Measurements from ENCODE around the gene SH2D4B.

Gene SH2D4B

DNA sequence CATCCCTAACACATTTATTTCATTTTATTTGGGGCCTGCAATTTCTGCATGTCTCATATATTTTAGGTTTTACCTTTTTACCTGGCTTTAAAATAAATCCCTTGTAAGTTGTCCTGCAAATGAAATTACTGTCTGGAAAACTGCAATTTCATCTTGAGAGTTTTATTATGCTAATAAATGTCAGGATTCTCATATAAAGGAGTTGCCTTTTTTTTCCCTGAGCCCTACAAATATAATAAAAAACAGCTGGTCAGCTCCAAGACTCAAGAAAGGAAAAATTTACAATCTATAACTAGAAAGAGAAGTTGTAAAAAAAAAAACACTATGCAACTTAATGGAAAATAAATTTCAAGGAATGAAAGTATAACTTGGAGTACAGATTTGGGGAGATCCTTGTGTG, 108.7 kb downstream of the SH2D4B start:
- H3K27ac Mint-ChIP-seq = peak overlapping the region; percentile 63 to 89 (median 68)
- peaks cover 2% of the 10 kb centered on the region for H3K9me3 Mint-ChIP-seq
- TF ChIP-seq, protein P1, sequence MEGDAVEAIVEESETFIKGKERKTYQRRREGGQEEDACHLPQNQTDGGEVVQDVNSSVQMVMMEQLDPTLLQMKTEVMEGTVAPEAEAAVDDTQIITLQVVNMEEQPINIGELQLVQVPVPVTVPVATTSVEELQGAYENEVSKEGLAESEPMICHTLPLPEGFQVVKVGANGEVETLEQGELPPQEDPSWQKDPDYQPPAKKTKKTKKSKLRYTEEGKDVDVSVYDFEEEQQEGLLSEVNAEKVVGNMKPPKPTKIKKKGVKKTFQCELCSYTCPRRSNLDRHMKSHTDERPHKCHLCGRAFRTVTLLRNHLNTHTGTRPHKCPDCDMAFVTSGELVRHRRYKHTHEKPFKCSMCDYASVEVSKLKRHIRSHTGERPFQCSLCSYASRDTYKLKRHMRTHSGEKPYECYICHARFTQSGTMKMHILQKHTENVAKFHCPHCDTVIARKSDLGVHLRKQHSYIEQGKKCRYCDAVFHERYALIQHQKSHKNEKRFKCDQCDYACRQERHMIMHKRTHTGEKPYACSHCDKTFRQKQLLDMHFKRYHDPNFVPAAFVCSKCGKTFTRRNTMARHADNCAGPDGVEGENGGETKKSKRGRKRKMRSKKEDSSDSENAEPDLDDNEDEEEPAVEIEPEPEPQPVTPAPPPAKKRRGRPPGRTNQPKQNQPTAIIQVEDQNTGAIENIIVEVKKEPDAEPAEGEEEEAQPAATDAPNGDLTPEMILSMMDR (IDR thresholded peaks at IDR 0.05; ENCODE audit: unreplicated experiment in 3 of 3) = no peak
- H3K4me3 Mint-ChIP-seq = no peak overlapping the region
- peaks cover 10% of the 10 kb centered on the region for H3K4me1 Mint-ChIP-seq
- H3K36me3 Mint-ChIP-seq (ENCODE audit: low read depth) = no peaks in the 10 kb centered on the region
- H3K27me3 Mint-ChIP-seq (ENCODE audit: low read depth) = peaks cover 3% of the 10 kb centered on the region

DNA sequence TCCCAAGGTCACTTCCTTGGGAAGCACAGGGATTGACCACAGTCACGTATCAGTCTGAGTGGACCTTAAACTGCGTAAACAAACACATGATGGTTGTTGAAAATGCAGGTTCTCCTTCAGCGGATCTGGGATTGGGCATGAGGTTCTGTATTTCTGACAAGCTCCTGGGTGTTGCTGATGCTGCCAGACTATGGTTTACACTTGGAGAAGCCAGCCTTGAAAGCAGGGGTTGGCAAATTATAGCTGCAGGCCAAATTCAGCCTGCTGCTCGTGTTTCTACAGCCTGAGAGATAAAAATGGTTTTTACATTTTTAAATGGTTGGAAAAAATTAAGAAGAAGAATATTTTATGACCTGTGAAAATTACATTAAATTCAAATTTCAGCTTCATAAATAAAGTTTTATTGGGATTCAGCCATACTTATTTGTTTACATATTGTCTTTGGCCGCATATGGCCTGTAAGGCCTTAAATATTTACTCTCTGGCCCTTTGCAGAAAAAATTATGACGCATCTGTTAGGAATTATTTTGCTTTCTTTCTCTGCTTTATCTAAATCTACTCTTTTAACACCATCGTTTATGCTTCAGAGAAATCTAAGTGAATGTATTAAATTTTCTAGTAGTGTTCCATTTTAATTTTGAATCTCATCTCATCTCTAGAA, 109.6 kb downstream of the SH2D4B start:
- peak overlapping the region in 2 of 3 experiments; percentile 68 to 89 for H3K27ac Mint-ChIP-seq
- TF ChIP-seq, protein P1 (IDR thresholded peaks at IDR 0.05; ENCODE audit: unreplicated experiment in 3 of 3) = no peak
- H3K9me3 Mint-ChIP-seq = peaks cover 2% of the 10 kb centered on the region
- peaks cover 10% of the 10 kb centered on the region for H3K4me1 Mint-ChIP-seq
- no peak overlapping the region for H3K4me3 Mint-ChIP-seq
- peaks cover 3% of the 10 kb centered on the region for H3K27me3 Mint-ChIP-seq (ENCODE audit: low read depth)
- H3K36me3 Mint-ChIP-seq (ENCODE audit: low read depth) = no peaks in the 10 kb centered on the region

DNA sequence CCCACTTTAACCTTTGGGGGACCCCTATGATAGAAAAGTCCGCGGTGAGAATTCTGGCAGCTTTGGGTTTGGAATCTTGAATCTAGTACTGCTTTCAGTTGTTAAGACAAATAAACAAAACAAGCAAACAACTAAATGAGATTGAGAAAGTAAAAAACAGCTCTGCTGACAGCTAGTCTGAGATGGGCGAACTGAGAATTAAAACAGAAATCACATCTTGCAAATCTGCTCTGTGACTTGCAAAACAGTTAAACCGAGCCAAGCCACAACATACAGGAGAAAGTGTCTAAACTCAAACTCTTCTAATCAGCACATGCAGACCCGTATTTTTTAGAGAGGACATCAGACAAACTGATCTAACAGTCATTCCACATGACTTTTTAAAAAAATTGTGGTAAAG, 110.4 kb downstream of the SH2D4B start:
- Mint-ChIP-seq H3K27me3 (ENCODE audit: low read depth) (peaks cover 3% of the 10 kb centered on the region), H3K4me1 (peaks cover 10% of the 10 kb centered on the region), H3K9me3 (no peaks in the 10 kb centered on the region), H3K27ac (peak overlapping the region in 1 of 3 experiments; percentile 21), H3K4me3 (no peak overlapping the region), H3K36me3 (ENCODE audit: low read depth) (no peaks in the 10 kb centered on the region)
- TF ChIP-seq, protein P1 (IDR thresholded peaks at IDR 0.05; ENCODE audit: unreplicated experiment in 3 of 3) = no peak

DNA sequence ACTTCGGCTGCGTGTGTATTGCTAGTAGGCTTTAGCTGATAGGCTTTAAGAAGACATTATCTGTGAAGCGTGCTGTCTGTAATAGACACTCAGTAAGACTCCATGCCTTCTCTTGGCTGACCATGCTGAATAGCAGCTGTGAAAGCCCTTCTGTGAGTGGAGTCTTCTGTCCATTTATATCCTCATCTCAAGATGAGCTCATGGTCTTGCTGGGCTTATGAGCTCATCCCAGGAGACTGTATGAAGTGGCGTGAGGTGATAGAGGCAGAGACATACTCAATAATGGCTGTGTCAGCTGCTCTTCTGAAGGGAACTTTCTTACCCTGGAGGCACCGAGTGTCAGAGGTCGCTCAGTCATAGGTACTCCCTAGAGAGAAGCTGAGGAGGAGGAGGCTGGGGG, 111.5 kb downstream of the SH2D4B start:
- no peaks in the 10 kb centered on the region for H3K36me3 Mint-ChIP-seq (ENCODE audit: low read depth)
- peaks cover 10% of the 10 kb centered on the region for H3K4me1 Mint-ChIP-seq
- TF ChIP-seq, protein P1 (IDR thresholded peaks at IDR 0.05; ENCODE audit: unreplicated experiment in 3 of 3) = no peak
- H3K27ac Mint-ChIP-seq = no peak overlapping the region
- H3K4me3 Mint-ChIP-seq = no peak overlapping the region
- peaks cover 8% of the 10 kb centered on the region for H3K9me3 Mint-ChIP-seq
- peaks cover 3% of the 10 kb centered on the region for H3K27me3 Mint-ChIP-seq (ENCODE audit: low read depth)

DNA sequence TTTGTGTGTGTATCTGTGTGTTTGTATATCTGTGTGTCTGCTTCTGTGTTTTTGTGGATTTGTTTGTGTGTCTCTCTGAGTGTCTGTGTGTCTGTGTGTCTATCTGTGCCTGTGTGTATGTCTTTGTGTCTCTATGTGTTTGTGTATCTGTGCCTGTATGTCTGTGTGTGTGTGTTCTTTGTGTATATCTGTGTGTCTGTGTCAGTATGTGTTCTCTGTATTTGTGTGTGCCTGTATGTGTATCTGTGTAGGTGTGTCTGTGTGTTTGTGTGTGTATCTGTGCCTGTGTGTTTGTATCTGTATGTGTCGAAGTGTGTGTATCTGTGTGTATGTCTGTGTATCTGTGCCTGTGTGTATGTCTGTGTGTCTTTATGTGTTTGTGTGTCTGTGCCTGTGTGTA, 118.2 kb downstream of the SH2D4B start:
- Mint-ChIP-seq H3K27me3 (ENCODE audit: low read depth) (no peaks in the 10 kb centered on the region), H3K4me3 (no peak overlapping the region), H3K9me3 (peaks cover 8% of the 10 kb centered on the region), H3K36me3 (ENCODE audit: low read depth) (no peaks in the 10 kb centered on the region), H3K27ac (no peak overlapping the region), H3K4me1 (no peaks in the 10 kb centered on the region)
- TF ChIP-seq, protein P1 (IDR thresholded peaks at IDR 0.05; ENCODE audit: unreplicated experiment in 3 of 3) = no peak

DNA sequence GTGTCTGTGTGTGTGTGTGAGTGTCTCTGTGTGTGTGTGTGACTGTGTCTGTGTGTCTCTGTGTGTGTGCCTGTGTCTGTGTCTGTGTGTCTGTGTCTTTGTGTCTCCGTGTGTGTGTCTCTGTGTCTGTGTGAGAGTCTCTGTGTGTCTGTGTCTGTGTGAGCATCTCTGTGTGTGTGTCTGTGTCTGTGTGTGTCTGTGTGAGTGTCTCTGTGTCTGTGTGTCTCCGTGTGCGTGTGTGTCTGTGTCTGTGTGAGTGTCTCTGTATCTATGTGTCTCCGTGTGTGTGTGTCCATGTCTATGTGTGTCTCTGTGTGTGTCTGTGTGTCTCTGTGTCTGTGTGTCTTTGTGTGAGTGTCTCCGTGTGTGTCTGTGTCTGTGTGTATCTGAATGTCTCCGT, 120.4 kb downstream of the SH2D4B start:
- Mint-ChIP-seq H3K4me1 (peaks cover 7% of the 10 kb centered on the region), H3K27ac (no peak overlapping the region), H3K27me3 (ENCODE audit: low read depth) (no peaks in the 10 kb centered on the region), H3K36me3 (ENCODE audit: low read depth) (no peaks in the 10 kb centered on the region), H3K9me3 (peaks cover 8% of the 10 kb centered on the region), H3K4me3 (no peak overlapping the region)
- TF ChIP-seq, protein P1 (IDR thresholded peaks at IDR 0.05; ENCODE audit: unreplicated experiment in 3 of 3) = no peak

Measured in nephron (organoid).